H4 (cell line): ENCODE results near the gene TEX14. TPM values are rescaled to one million over a fixed set of nuclear protein-coding genes. Genes with fewer than 3 reads are reported as not detected.

Experiments used
- DNase-seq: peaks from one replicate; pipeline ENCODE4 v3.0.0-alpha.2; 2015; ENCODE audit warnings: low spot score
- total RNA-seq: library from RNA; depleted of rRNA; stranded (reverse); fragments of >200 nt; shearing (Covaris generic); gene quantifications from 2 replicates; pipeline ENCODE4 v1.2.3, GENCODE V29; 2014

The TEX14 gene
- total RNA-seq, 1 experiment from 2014 or later, result not detected

- no peak for DNase-seq
These were observed 43.6 kb downstream of the TEX14 start for GRCh38 chr17:58648236-58648635.

DNA sequence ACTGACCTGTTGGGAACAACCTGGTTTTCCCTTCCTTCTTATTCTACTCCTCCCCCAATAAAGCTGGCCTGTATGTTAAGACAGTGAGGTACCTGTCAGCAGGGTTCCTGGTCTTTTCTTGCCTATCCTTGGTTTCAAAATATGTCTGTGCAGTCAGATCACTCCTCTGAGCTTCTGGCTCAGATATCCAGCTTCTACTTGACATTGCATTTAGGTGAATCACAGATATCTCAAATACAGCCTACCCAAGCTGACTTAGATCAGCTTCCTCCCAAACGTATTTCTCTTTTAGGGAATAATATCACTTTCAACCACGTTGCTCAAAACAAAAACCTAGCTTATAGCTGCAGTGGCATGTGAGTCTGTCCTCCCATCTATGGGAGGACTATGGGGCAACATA lies 48.7 kb downstream of the TEX14 start:
- DNase-seq, result no peak

- no peak for DNase-seq
These were observed 49.9 kb downstream of the TEX14 start for GRCh38 chr17:58641887-58642311.

- no peak for DNase-seq
These were observed 51.6 kb downstream of the TEX14 start for GRCh38 chr17:58640202-58640601.

GRCh38 chr17:58639681-58640080 lies 52.2 kb downstream of the TEX14 start:
- no peak for DNase-seq

DNA sequence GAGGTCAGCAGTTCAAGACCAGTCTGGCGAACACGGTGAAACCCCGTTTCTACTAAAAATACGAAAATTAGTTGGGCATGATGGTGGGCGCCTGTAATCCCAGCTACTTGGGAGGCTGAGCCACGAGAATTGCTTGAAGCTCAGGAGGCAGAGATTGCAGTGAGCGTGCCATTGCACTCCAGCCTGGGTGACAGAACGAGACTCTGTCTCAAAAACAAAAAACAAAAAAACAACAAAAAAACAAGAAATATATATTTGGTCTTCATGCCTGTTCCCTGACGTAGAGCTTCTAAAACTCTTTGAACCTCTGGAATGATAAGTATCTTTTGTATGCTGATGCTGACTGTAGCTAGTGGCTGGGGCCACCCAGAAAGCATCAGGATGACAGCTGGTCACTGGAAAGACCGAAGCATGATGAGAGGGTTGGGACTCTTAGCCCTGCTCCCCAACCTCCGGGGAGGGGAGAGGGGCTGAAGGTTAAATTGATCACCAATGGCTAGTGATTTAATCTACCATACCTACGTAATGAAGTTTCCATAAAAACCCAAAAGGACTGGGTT lies 54.8 kb downstream of the TEX14 start:
- no peak for DNase-seq

GRCh38 chr17:58632324-58633314 lies 59.2 kb downstream of the TEX14 start:
- DNase-seq, result no peak

DNA sequence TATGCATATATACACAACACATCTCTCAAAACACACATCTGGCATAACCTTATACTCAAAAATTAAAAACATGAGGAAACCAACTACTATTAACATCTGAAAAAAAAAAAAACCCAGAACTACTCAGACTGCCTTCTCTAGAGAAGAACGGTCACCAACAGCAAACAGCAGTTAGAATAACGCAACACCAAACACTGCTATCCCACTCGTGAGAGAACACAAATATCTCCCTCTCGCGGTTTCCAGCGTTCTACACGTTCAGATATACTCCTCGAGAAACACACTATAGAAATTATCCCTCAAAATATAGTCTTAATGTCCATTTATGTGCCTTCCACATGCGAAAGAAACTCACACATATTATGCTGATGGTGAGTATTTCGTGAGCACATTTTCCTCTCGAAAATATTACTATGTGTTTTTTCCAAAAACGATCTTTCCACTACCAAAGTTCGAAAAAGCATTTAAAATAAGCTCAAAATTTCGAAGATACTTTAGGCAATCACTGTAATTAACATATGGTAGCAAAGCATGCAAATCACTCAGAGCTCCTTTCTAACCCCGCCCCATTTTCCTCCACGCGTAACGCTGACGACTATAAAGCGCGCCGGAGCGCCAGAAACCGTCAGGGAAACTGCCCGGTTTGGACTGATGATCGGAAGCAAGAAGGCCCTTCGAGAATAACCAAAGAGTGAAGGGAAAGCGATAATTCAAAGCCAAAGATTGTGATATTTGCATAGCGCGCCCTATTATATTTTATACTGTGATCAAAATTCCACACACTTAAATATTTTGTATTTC lies 60.1 kb downstream of the TEX14 start:
- peak; percentile 100 for DNase-seq

GRCh38 chr17:58630883-58631522 lies 60.8 kb downstream of the TEX14 start:
- no peak for DNase-seq

GRCh38 chr17:58626905-58627304 lies 64.9 kb downstream of the TEX14 start:
- DNase-seq, result no peak

GRCh38 chr17:58624751-58625150 lies 67.1 kb downstream of the TEX14 start:
- no peak for DNase-seq

DNA sequence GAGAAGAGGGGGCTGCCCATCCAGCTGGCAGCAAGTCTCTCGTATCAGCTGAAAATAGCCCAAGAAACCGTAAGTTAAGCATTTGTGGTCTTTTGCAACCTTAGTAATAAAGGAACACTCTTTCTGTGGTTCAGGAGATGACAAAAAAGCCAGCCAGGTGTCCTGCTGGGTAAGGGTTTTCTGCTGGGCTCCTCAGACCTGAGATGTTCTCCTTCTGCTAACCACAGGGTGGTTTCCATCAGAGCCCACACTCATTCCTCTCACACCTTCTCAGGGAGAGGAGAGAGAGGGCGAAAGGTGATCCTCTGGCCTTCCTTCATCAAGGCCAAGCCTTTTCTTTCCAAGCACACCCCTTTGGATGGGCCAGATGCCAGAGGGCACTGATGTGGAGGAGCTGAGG lies 70.7 kb downstream of the TEX14 start:
- no peak for DNase-seq

DNA sequence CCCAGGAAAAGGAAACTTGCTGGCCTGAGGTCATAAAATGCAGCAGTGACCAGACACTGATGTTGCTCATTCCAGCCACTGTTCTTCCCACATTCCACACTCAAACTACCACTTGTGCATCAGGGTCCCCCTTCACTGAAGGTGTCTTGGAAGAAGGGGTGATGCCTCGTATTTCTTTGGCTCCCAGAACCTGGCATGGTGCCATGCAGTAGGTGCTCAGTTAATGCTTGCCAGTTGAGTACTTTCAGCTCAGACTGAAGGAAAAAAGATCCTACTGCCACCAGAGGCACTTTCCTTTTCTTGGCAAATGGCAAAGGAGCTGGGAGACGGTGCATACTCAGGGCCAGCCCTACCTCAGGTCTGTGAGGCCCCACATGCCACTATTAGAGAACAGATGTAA lies 73.5 kb downstream of the TEX14 start:
- DNase-seq, result no peak

GRCh38 chr17:58617563-58617962 lies 74.3 kb downstream of the TEX14 start:
- no peak for DNase-seq

GRCh38 chr17:58615768-58616659 lies 75.8 kb downstream of the TEX14 start:
- no peak for DNase-seq

DNA sequence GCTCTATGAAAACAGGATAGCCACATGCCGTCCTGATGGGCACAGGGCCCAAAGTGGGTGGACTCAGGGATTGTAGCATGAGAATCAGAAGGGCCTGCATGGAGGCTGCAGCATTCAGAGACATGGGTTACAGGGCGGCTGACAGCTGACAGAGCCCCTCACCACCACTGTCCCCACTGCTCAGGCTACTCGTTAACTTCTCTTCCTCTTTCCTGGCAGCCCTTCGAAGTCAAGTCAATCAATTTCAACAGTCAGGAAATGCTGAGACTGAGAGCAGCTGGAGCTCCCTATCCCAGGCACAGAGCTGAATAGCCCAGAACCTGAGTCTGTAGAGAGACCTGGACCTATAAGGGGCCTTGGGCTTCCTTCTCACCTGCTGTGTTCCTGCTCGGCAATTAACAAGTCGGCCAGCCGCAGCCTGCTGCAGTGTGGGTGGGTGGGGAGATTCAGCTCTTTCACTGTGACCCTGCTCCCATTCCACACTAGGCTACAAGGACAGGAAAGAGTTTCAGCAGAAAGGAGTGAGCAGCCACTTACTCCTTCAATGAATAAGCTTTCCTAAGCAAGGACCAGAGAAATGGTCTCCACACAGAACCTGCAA lies 76.9 kb downstream of the TEX14 start:
- no peak for DNase-seq

GRCh38 chr17:58611331-58611730 lies 80.5 kb downstream of the TEX14 start:
- no peak for DNase-seq

DNA sequence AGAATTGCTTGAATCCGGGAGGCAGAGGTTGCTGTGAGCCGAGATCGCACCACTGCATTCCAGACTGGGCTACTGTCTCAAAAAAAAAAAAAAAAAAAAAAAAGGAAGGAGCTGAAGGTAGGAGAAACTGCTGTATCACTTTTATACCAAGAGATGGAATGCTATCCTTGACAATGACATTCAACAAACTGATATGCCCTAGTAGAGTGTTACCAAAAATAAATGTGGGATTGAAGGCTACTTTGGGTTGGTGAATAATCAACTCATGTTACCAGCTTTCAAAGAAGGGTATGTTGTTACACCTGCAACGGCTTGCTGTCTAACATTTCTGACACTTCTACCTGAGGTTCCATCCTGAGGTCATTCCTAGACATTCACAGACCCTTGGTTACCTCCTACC lies 84.9 kb downstream of the TEX14 start:
- DNase-seq, result no peak

GRCh38 chr17:58605986-58606385 lies 85.9 kb downstream of the TEX14 start:
- DNase-seq, result no peak

DNA sequence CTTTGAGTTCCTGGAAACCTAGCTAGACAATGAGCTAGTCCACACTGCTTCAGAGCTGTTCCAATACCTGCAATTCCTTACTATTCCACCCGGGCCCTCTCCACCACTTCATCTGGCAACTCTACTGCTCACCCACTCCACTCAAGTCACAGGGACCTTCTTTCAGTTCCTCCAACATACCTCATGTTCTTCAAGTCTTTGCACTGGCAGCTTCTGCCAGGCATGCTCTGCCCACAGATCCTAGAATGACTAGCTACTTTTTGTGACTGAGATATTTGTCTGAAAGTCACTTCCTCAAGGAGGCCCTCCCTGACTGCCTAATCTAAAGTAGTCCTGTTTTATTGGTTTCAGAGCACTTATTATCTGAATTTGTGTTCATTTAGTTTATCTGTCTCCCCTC lies 86.4 kb downstream of the TEX14 start:
- no peak for DNase-seq
